Aorta (tissue), 5 donors: ENCODE measurements around the gene KLHL29. TPM values are rescaled to one million over a fixed set of nuclear protein-coding genes. Genes with fewer than 3 reads are reported as not detected.

Experiments
- ATAC-seq: fragments of 200-7000 bp; cut with Tn5 transposase; one replicate; pipeline ENCODE4 v1.9.1; 2022; ENCODE audit warnings: moderate library complexity; ENCODE audit not compliant: low FRiP score
- DNase-seq, 2 donors: peaks; one replicate each; pipeline ENCODE4 v3.0.0-alpha.2; 2020
- H3K27ac ChIP-seq, 2 donors: one replicate each; pipeline ENCODE4 v1.5.1; 2013; ENCODE audit warnings: low read length in 2 of 2, mild to moderate bottlenecking in 2 of 2, moderate library complexity in 2 of 2, control low read depth in 1 of 2, inconsistent platforms in 1 of 2, low read depth in 1 of 2
- H3K27me3 ChIP-seq, 2 donors: one replicate each; pipeline ENCODE4 v1.6.1; 2013; ENCODE audit warnings: control low read depth in 1 of 2, low read length in 1 of 2, mild to moderate bottlenecking in 1 of 2, moderate library complexity in 1 of 2; ENCODE audit not compliant: insufficient read depth in 2 of 2, control insufficient read depth in 1 of 2
- H3K36me3 ChIP-seq, 2 donors: one replicate each; pipeline ENCODE4 v1.6.1; 2013; ENCODE audit warnings: control low read depth in 1 of 2, low read length in 1 of 2, mild to moderate bottlenecking in 1 of 2; ENCODE audit not compliant: insufficient read depth in 2 of 2, control insufficient read depth in 1 of 2
- H3K4me1 ChIP-seq, 2 donors: one replicate each; pipeline ENCODE4 v1.6.1; 2013; ENCODE audit warnings: low read length in 2 of 2, control low read depth in 1 of 2, mild to moderate bottlenecking in 1 of 2, moderate library complexity in 1 of 2; ENCODE audit not compliant: insufficient read depth in 2 of 2, control insufficient read depth in 1 of 2
- H3K4me3 ChIP-seq, 2 donors: one replicate each; pipeline ENCODE4 v1.5.1; 2013; ENCODE audit warnings: low read length in 2 of 2, control low read depth in 1 of 2, mild to moderate bottlenecking in 1 of 2
- H3K9me3 ChIP-seq: one replicate; pipeline ENCODE4 v1.6.1; 2013; ENCODE audit warnings: mild to moderate bottlenecking, low read length; ENCODE audit not compliant: control insufficient read depth
- WGBS, 2 donors: extraction: QIAGEN DNeasy Blood & Tissue Kit; methylation state at CpG; one replicate each; pipeline ENCODE4 v1.1.7; 2013; 5-methylcytosine and 5-hydroxymethylcytosine counted together
- intact Hi-C, 2 donors: fragments of 100-400 bp; cut with DNase I; formaldehyde crosslinking; loops; one replicate each; pipeline versions ENCODE4 v1.14.2 to v1.15.0; 2022
- polyA plus RNA-seq, 2 donors: library from polyadenylated mRNA; stranded (reverse); fragments of 200-250 nt; gene quantifications; one replicate each; pipeline ENCODE4 v1.2.3, GENCODE V29; 2013
- total RNA-seq, 2 donors: library from RNA; stranded (reverse); fragmentation: NEBNext Ultra II Directional; extraction: Animal tissue kit (Norgen Biotek cat#: 25700); gene quantifications; one replicate each; pipeline ENCODE4 v1.2.1, GENCODE V29; 2021
- donor health status: healthy with polysubstance abuse.
- donor health status: Bipolar disorder and iron deficiency.
- donor health status: DM: no; HTN: no; CAD: no.
- donor health status: DM: no; HTN: no; CAD: no.
- donor health status: DM: yes; HTN: yes; CAD: no.

Gene KLHL29
- total and polyA plus RNA-seq, 4 donors = 0.75 to 13.4 (median 8.1) TPM

DNA sequence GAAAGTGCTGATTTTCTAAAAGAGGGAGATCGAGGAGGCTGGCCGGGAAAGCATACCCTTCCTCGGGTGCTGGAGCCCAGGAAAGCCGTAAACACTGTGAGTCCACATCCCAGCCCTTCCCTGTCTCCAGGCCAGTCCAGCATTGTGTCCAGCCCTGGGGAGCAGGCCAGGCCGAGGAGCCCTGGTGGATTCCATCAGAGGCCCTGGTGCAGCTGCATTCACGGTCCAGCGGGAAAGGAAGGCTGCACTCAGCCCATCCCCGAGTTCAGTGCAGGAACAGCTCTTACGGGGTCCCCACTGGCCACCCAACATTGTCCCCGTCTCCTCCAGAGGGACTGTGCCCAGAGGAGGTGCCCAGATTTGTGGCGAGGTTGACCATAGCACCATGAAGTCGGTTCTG is 218.6 kb downstream of the KLHL29 start:
- no peak overlapping the region for H3K4me3 ChIP-seq
- H3K27me3 ChIP-seq = no peaks in the 10 kb centered on the region
- peak in 1 of 2 donors; percentile 46 for DNase-seq
- H3K4me1 ChIP-seq = no peaks in the 10 kb centered on the region
- 96 to 97% methylated on average over 12 of the region's 12 CpGs for WGBS, 2 donors
- no peaks in the 10 kb centered on the region for H3K36me3 ChIP-seq
- H3K27ac ChIP-seq = no peak overlapping the region
- H3K9me3 ChIP-seq = no peaks in the 10 kb centered on the region
- no peak for ATAC-seq
- intact Hi-C loops = no loop called here

DNA sequence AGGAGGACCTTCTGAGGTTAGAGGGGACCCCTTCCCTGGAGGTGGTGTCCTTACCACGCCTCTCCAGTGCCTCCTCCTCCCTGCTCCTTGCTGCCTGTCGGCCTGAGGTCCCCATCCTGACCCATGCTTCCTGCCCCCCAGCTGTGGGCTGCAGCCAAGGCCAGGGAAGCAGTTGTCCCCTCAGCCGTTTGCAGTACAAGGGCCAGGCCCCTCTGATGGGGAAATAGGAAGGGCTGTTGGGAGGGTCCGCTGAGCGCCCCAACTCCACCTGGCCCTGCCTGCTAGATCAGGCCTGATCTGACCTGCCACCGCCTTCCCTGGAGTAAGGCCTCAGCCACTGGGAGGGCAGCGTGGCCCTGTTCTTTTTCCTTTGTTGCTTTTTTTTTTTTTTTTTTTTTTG is 219.8 kb downstream of the KLHL29 start:
- no peaks in the 10 kb centered on the region for H3K4me1 ChIP-seq
- intact Hi-C loops = no loop called here
- no peak for ATAC-seq
- no peak overlapping the region for H3K27ac ChIP-seq
- H3K27me3 ChIP-seq = no peaks in the 10 kb centered on the region
- no peaks in the 10 kb centered on the region for H3K9me3 ChIP-seq
- DNase-seq = peak in 1 of 2 donors; percentile 65
- no peaks in the 10 kb centered on the region for H3K36me3 ChIP-seq
- no peak overlapping the region for H3K4me3 ChIP-seq
- 91 to 96% methylated on average over 7 of the region's 7 CpGs for whole genome bisulfite sequencing, 2 donors

DNA sequence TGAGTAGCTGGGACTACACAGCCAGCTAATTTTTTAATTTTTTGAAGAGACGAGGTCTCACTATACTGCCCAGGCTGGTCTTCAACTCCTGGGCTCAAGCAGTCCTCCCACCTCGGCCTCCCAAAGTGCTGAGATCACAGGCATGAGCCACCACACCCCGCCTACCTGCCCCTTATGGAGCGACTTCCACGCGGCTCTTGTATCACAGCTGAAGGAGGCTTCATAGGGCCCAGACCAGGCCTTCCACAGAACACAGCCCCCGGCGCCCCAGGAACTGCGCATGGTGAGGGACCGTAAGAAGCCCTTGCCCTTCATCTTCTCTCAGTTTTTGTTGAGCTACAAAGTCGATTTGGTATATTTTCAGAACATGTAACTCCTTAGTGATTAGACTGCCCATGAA is 220.3 kb downstream of the KLHL29 start:
- H3K4me1 ChIP-seq = no peaks in the 10 kb centered on the region
- ATAC-seq = no peak
- no peak overlapping the region for H3K4me3 ChIP-seq
- no peaks in the 10 kb centered on the region for H3K9me3 ChIP-seq
- DNase-seq = peak in 1 of 2 donors; percentile 70
- 91 to 97% methylated on average over 11 of the region's 11 CpGs for WGBS, 2 donors
- H3K27ac ChIP-seq = no peak overlapping the region
- intact Hi-C loops = no loop called here
- H3K36me3 ChIP-seq = no peaks in the 10 kb centered on the region
- H3K27me3 ChIP-seq = no peaks in the 10 kb centered on the region

DNA sequence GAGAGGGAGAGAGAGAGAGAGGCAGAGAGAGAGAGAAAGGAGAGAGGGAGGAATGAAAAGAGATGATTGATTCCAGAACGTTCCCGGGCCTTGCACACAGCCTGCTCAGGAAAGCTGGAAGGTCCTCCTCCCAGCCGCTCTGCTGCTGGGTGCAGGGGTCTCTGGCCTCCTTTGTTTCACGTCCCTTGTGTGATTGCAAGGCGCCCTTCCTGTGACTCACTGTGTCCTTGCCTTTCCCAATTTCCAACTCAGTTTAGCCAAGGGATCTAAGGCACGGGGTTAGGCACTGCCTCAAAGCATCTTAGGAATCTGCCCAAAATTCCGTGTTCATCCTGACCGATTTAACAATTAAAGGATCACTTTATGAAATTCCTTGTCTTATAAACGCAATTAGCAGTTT is 221.2 kb downstream of the KLHL29 start:
- peak in 1 of 2 donors; percentile 28 for DNase-seq

DNA sequence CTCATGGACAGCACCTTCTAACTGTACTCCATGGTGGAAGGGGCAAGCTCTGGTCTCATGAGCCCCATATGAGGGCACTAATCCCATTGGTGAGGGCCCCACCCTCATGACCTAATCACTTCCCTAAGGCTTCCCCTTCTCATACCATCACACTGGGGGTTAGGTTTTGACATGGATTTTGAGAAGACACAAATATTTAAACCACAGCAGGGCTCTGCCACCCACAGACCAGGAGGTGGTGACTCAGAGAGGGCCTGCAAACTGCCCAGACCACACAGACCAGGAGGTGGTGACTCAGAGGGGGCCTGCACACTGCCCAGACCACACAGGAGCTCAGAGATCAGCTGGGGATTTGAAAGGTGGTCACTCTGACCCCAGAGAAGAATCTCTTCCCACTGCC is 222.0 kb downstream of the KLHL29 start:
- ATAC-seq = no peak
- no peaks in the 10 kb centered on the region for H3K36me3 ChIP-seq
- H3K4me1 ChIP-seq = no peaks in the 10 kb centered on the region

More for the DNA sequence above, 221.2 kb downstream of the KLHL29 start:
- intact Hi-C loops = no loop called here
- no peaks in the 10 kb centered on the region for H3K9me3 ChIP-seq
- H3K36me3 ChIP-seq = no peaks in the 10 kb centered on the region
- no peaks in the 10 kb centered on the region for H3K4me1 ChIP-seq
- ATAC-seq = no peak
- no peak overlapping the region for H3K27ac ChIP-seq
- no peaks in the 10 kb centered on the region for H3K27me3 ChIP-seq
- WGBS, 2 donors = 85% methylated on average over 9 of the region's 9 CpGs
- no peak overlapping the region for H3K4me3 ChIP-seq

DNA sequence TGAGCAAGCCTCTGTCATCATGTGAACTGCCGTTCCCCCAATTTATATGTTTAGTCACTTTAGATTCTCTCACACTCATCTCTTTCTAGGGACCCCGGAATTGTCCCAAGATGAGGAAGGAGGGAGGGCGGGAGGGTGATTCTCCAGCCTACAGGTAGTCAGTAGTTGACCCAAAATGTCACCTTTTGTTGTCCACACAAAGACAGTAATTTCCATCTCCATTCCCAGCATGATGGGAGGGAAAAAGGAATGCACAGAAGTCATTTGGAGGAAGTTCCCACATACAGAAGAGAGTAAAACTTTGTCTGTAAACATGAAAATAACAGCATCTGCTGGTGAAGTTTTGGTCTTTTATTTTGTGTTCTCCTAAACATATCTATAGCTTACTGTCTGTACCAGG is 222.9 kb downstream of the KLHL29 start:
- DNase-seq = no peak
- no peak for ATAC-seq
- Histone ChIP-seq H3K9me3 (no peaks in the 10 kb centered on the region), H3K27me3 (no peaks in the 10 kb centered on the region), H3K27ac (no peak overlapping the region), H3K36me3 (no peaks in the 10 kb centered on the region), H3K4me1 (no peaks in the 10 kb centered on the region), H3K4me3 (no peak overlapping the region)
- intact Hi-C loops = no loop called here
- whole genome bisulfite sequencing, 2 donors = 73 to 76% methylated on average over 3 of the region's 3 CpGs

More for the DNA sequence above, 222.0 kb downstream of the KLHL29 start:
- intact Hi-C loops = no loop called here
- no peak overlapping the region for H3K27ac ChIP-seq
- no peaks in the 10 kb centered on the region for H3K9me3 ChIP-seq
- peak in 1 of 2 donors; percentile 32 for DNase-seq
- no peak overlapping the region for H3K4me3 ChIP-seq
- no peaks in the 10 kb centered on the region for H3K27me3 ChIP-seq

DNA sequence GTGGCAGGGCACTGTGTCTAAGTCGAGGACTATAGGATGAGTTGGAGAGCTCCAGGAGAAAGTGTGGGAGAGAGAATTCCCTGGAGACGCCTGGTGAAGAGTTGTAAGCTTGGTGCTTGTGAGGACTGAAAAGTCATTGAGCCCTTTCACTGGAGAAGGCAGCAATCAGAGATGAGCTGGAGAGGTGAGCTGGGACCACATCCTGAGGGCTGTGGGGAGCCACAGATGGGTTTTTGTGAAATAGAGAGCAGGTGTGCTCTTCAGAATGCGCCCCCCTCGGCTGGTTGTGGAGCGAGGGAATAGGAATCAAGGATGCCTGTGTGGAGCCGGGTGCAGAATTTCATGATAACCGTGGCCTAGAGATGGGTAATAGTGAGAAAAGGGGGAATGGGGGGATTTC is 224.3 kb downstream of the KLHL29 start:
- ATAC-seq (no peak), DNase-seq (no peak)
- Histone ChIP-seq H3K9me3 (no peaks in the 10 kb centered on the region), H3K4me1 (no peaks in the 10 kb centered on the region), H3K27me3 (no peaks in the 10 kb centered on the region), H3K36me3 (no peaks in the 10 kb centered on the region), H3K4me3 (no peak overlapping the region), H3K27ac (no peak overlapping the region)
- intact Hi-C loops = no loop called here
- WGBS, 2 donors = 91 to 93% methylated on average over 7 of the region's 7 CpGs

DNA sequence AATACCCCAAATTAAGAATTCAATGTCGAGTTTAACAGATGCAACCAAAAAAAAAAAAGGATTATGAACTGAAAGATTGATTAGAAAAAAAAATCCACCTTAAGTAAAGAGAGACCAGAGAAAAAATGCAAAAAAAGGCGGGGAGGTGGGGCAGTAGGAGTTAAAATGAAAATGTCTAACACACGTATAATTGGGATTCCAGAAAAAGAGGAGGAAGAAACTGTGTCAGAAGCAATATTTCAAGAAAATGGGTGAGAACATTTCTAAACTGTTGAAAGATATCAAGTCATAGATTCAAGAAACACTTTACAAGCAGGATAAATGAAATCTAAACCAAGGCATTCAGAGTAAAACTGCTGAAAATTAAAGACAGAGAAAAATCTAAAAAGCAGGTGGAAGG is 226.9 kb downstream of the KLHL29 start:
- 90 to 96% methylated on average over 3 of the region's 3 CpGs for WGBS, 2 donors
- ATAC-seq = no peak
- intact Hi-C loops = no loop called here
- Histone ChIP-seq H3K4me1 (no peaks in the 10 kb centered on the region), H3K36me3 (no peaks in the 10 kb centered on the region), H3K27ac (no peak overlapping the region), H3K4me3 (no peak overlapping the region), H3K27me3 (no peaks in the 10 kb centered on the region), H3K9me3 (no peaks in the 10 kb centered on the region)
- DNase-seq = no peak

DNA sequence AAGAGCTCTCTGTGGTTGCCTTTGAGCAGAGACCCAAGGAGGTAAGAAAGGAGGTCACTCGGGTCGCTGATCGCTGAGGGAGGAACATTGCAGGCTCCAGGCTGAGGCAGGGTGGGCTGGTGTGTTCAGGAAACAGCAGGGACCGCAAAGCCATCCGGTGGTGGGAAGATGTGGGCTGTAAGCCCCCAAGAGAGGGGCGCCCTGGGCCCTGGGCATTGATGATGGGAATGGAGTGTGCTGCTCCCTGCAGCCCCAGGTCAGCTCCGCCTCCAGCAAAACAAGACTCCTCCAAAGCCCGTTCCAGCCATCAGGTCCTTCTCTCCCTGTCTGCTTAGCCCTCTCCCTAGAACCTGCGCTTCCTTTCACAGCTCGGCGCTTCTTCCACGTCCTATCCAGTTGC is 229.7 kb downstream of the KLHL29 start:
- ATAC-seq = no peak

More for the DNA sequence above, 229.7 kb downstream of the KLHL29 start:
- no peak overlapping the region for H3K27ac ChIP-seq
- H3K9me3 ChIP-seq = no peaks in the 10 kb centered on the region
- no peak overlapping the region for H3K4me3 ChIP-seq
- DNase-seq = peak in 1 of 2 donors; percentile 54
- H3K27me3 ChIP-seq = no peaks in the 10 kb centered on the region
- no peaks in the 10 kb centered on the region for H3K36me3 ChIP-seq
- no peaks in the 10 kb centered on the region for H3K4me1 ChIP-seq
- intact Hi-C loops = no loop called here
- WGBS, 2 donors = 84 to 85% methylated on average over 12 of the region's 12 CpGs
